Hepatocyte (in vitro differentiated cells): ENCODE measurements around the gene IFNE.

Experiments
- CTCF ChIP-seq: fragments of 200-600 bp; sonication (generic); IDR thresholded peaks from 2 replicates; pipeline ENCODE4 v1.5.1; 2016; ENCODE audit warnings: antibody characterized with exemption, mild to moderate bottlenecking; ENCODE audit not compliant: poor library complexity
- EZH2 ChIP-seq: fragments of 200-600 bp; sonication (generic); IDR thresholded peaks from 2 replicates; pipeline ENCODE4 v1.6.1; 2016; ENCODE audit warnings: antibody characterized with exemption, mild to moderate bottlenecking, borderline replicate concordance
- EZH2phosphoT487 ChIP-seq: fragments of 200-600 bp; sonication (generic); IDR thresholded peaks from one replicate; pipeline ENCODE4 v1.6.1; 2018; ENCODE audit warnings: antibody characterized with exemption, mild to moderate bottlenecking, low read depth, moderate library complexity; ENCODE audit not compliant: unreplicated experiment, severe bottlenecking

- no peak for TF ChIP-seq EZH2
- TF ChIP-seq CTCF, result no peak
- TF ChIP-seq EZH2phosphoT487, result no peak
Observed at GRCh38 chr9:21522348-21522747, 40.2 kb upstream of the IFNE start.
